Measurements from ENCODE around the gene GFOD1.
"Not testable (repeated sequence)": the region's sequence is repeated elsewhere in the genome, so short reads cannot be mapped to it uniquely, and the experiment has no call there.

GFOD1 gene

GRCh38 chr6:13398421-13398994 lies 88.9 kb downstream of the GFOD1 start:
- no peak for DNase-seq

- no peak for DNase-seq
Observed at GRCh38 chr6:13398069-13398381, 89.4 kb downstream of the GFOD1 start.

GRCh38 chr6:13397359-13398068 lies 89.9 kb downstream of the GFOD1 start:
- DNase-seq = peak; percentile 70

GRCh38 chr6:13396241-13396792 lies 91.1 kb downstream of the GFOD1 start:
- DNase-seq = no peak

GRCh38 chr6:13395272-13396237 lies 91.8 kb downstream of the GFOD1 start:
- DNase-seq = peak; percentile 81

GRCh38 chr6:13392462-13392861 lies 94.9 kb downstream of the GFOD1 start:
- DNase-seq = no peak

GRCh38 chr6:13391537-13391936 lies 95.9 kb downstream of the GFOD1 start:
- no peak for DNase-seq

GRCh38 chr6:13390658-13391057 lies 96.7 kb downstream of the GFOD1 start:
- DNase-seq = no peak

- not testable (repeated sequence) for DNase-seq
Observed at GRCh38 chr6:13389237-13389636, 98.2 kb downstream of the GFOD1 start.

GRCh38 chr6:13388769-13389168 lies 98.6 kb downstream of the GFOD1 start:
- DNase-seq = not testable (repeated sequence)

- DNase-seq = no peak
Observed at GRCh38 chr6:13384966-13385365, 102.4 kb downstream of the GFOD1 start.

GRCh38 chr6:13384506-13384905 lies 102.9 kb downstream of the GFOD1 start:
- DNase-seq = no peak

GRCh38 chr6:13383328-13384163 lies 103.9 kb downstream of the GFOD1 start:
- peak; percentile 26 for DNase-seq

- DNase-seq = no peak
Observed at GRCh38 chr6:13380761-13381160, 106.6 kb downstream of the GFOD1 start.

GRCh38 chr6:13378669-13379590 lies 108.5 kb downstream of the GFOD1 start:
- no peak for DNase-seq

- DNase-seq = no peak
Observed at GRCh38 chr6:13377054-13377758, 110.2 kb downstream of the GFOD1 start.

- no peak for DNase-seq
Observed at GRCh38 chr6:13375360-13375878, 112.0 kb downstream of the GFOD1 start.

GRCh38 chr6:13373919-13374318 lies 113.5 kb downstream of the GFOD1 start:
- DNase-seq = no peak

GRCh38 chr6:13373488-13373886 lies 113.9 kb downstream of the GFOD1 start:
- peak; percentile 35 for DNase-seq

GRCh38 chr6:13372688-13373487 lies 114.5 kb downstream of the GFOD1 start:
- DNase-seq = no peak

All from MV-4-11 (cell line).